CD4-positive, alpha-beta T cell treated with Interleukin-1 beta for 1 hour (primary cell): ENCODE data around the gene ANKS3.

Experiments
- DNase-seq, 2 donors: peaks; one replicate each; pipeline ENCODE4 v3.0.0-alpha.2; 2020 to 2022

Gene ANKS3

GRCh38 chr16:4734063-4734729 is at the start of gene ANKS3, which contains the start of gene DNAAF8:
ANKS3 (minus strand) TSS chr16:4734271; CDS start chr16:4730149, 4,122 bp downstream.
DNAAF8 (plus strand) TSS chr16:4734537; CDS start chr16:4736515, 1,978 bp downstream.
- DNase-seq = peak; percentile 79 to 80

- DNase-seq = no peak
Measured at GRCh38 chr16:4783251-4783950, 49.3 kb upstream of the ANKS3 start.

- DNase-seq = no peak
Measured at GRCh38 chr16:4780235-4780634, 46.2 kb upstream of the ANKS3 start.

- DNase-seq = no peak
Measured at GRCh38 chr16:4778050-4778392, 44.0 kb upstream of the ANKS3 start.

GRCh38 chr16:4777339-4778049 is 43.4 kb upstream of the ANKS3 start:
- DNase-seq = no peak

GRCh38 chr16:4776141-4776705 is 42.2 kb upstream of the ANKS3 start:
- no peak for DNase-seq

GRCh38 chr16:4775005-4775404 is 40.9 kb upstream of the ANKS3 start:
- DNase-seq = no peak

GRCh38 chr16:4772351-4772750 is 38.3 kb upstream of the ANKS3 start:
- DNase-seq = no peak

GRCh38 chr16:4771646-4772045 is 37.6 kb upstream of the ANKS3 start:
- no peak for DNase-seq

- no peak for DNase-seq
Measured at GRCh38 chr16:4769306-4769638, 35.2 kb upstream of the ANKS3 start.

GRCh38 chr16:4768549-4769305 is 34.7 kb upstream of the ANKS3 start:
- peak; percentile 87 to 89 for DNase-seq

- peak in 1 of 2 donors; percentile 12 for DNase-seq
Measured at GRCh38 chr16:4767872-4768548, 33.9 kb upstream of the ANKS3 start.

GRCh38 chr16:4766875-4767628 is 33.0 kb upstream of the ANKS3 start, which contains the start of gene ZNF500:
ZNF500 (minus strand) TSS chr16:4767162; CDS start chr16:4765978, 1,184 bp downstream.
- DNase-seq = peak; percentile 95 to 97

GRCh38 chr16:4765511-4766474 is 31.7 kb upstream of the ANKS3 start:
- DNase-seq = no peak

GRCh38 chr16:4763791-4764190 is 29.7 kb upstream of the ANKS3 start:
- no peak for DNase-seq

- no peak for DNase-seq
Measured at GRCh38 chr16:4762205-4762604, 28.1 kb upstream of the ANKS3 start.

- no peak for DNase-seq
Measured at GRCh38 chr16:4760221-4760910, 26.3 kb upstream of the ANKS3 start.

- DNase-seq = no peak
Measured at GRCh38 chr16:4755687-4756086, 21.6 kb upstream of the ANKS3 start.

- no peak for DNase-seq
Measured at GRCh38 chr16:4754865-4755264, 20.8 kb upstream of the ANKS3 start.

GRCh38 chr16:4753227-4753626 is 19.2 kb upstream of the ANKS3 start:
- no peak for DNase-seq
